Embryonic facial prominence (tissue), 1 donor: ENCODE data around the gene IQCK.
A peak's percentile ranks its signal among the peaks of the same experiment; 100 is the strongest.
"Not testable (repeated sequence)": the region's sequence is repeated elsewhere in the genome, so short reads cannot be mapped to it uniquely, and the experiment has no call there.

Experiments
- DNase-seq: peaks from one replicate; pipeline ENCODE4 v3.0.0-alpha.2; 2016; ENCODE audit errors: extremely low spot score

Gene IQCK

GRCh38 chr16:19717741-19718623 lies at the start of gene IQCK, which contains the start of gene KNOP1:
Gene IQCK, plus strand, starts transcription at chr16:19718271. Its CDS starts 36 bp downstream, at chr16:19718307.
Gene KNOP1, minus strand, starts transcription at chr16:19718227. Its CDS starts 3,192 bp downstream, at chr16:19715035.
- peak; percentile 70 for DNase-seq

GRCh38 chr16:19672378-19672777 lies 45.7 kb upstream of the IQCK start:
- no peak for DNase-seq

GRCh38 chr16:19674485-19674884 lies 43.6 kb upstream of the IQCK start:
- DNase-seq = no peak

- no peak for DNase-seq
Measured at GRCh38 chr16:19677402-19677801, 40.7 kb upstream of the IQCK start.

- no peak for DNase-seq
Measured at GRCh38 chr16:19678804-19679203, 39.3 kb upstream of the IQCK start.

- not testable (repeated sequence) for DNase-seq
Measured at GRCh38 chr16:19679281-19679680, 38.8 kb upstream of the IQCK start.

GRCh38 chr16:19680881-19681340 lies 37.2 kb upstream of the IQCK start:
- DNase-seq = no peak

- no peak for DNase-seq
Measured at GRCh38 chr16:19681637-19682036, 36.4 kb upstream of the IQCK start.

GRCh38 chr16:19683453-19684236 lies 34.4 kb upstream of the IQCK start:
- DNase-seq = no peak

GRCh38 chr16:19685176-19685575 lies 32.9 kb upstream of the IQCK start:
- DNase-seq = no peak

GRCh38 chr16:19687279-19687678 lies 30.8 kb upstream of the IQCK start:
- no peak for DNase-seq

GRCh38 chr16:19688396-19689024 lies 29.6 kb upstream of the IQCK start:
- no peak for DNase-seq

- no peak for DNase-seq
Measured at GRCh38 chr16:19689342-19689741, 28.7 kb upstream of the IQCK start.

GRCh38 chr16:19690196-19690595 lies 27.9 kb upstream of the IQCK start:
- no peak for DNase-seq

GRCh38 chr16:19691161-19691711 lies 26.8 kb upstream of the IQCK start:
- no peak for DNase-seq

GRCh38 chr16:19694989-19695388 lies 23.1 kb upstream of the IQCK start:
- DNase-seq = no peak

GRCh38 chr16:19696328-19696727 lies 21.7 kb upstream of the IQCK start:
- peak; percentile 70 for DNase-seq

GRCh38 chr16:19696961-19697360 lies 21.1 kb upstream of the IQCK start:
- no peak for DNase-seq

GRCh38 chr16:19697756-19698318 lies 20.2 kb upstream of the IQCK start:
- no peak for DNase-seq

GRCh38 chr16:19698480-19699465 lies 19.3 kb upstream of the IQCK start:
- DNase-seq = no peak
